Measurements from ENCODE around the gene CAB39. TPM values are rescaled to one million over a fixed set of nuclear protein-coding genes. Genes with fewer than 3 reads are reported as not detected.

CAB39 gene
- total RNA-seq, 4 donors from 2014 or later, result 61.2 to 110 (median 90.3) TPM

GRCh38 chr2:230828272-230828961 is 115.8 kb downstream of the CAB39 start:
- no peak for DNase-seq (ENCODE audit: low spot score)
- TF ChIP-seq CTCF (IDR thresholded peaks at IDR 0.05), result no peak
- no peak for ATAC-seq (ENCODE audit: low FRiP score)

- no peak for DNase-seq (ENCODE audit: low spot score)
- TF ChIP-seq CTCF (IDR thresholded peaks at IDR 0.05), result no peak
- ATAC-seq (ENCODE audit: low FRiP score), result no peak
Observed at GRCh38 chr2:230829293-230829692, 116.7 kb downstream of the CAB39 start.

- DNase-seq (ENCODE audit: low spot score) (no peak), ATAC-seq (ENCODE audit: low FRiP score) (no peak)
- TF ChIP-seq CTCF (IDR thresholded peaks at IDR 0.05), result no peak
Observed at GRCh38 chr2:230829959-230830358, 117.3 kb downstream of the CAB39 start.

- ATAC-seq (ENCODE audit: low FRiP score), result no peak
- no peak for DNase-seq (ENCODE audit: low spot score)
- no peak for TF ChIP-seq CTCF (IDR thresholded peaks at IDR 0.05)
Observed at GRCh38 chr2:230830428-230830827, 117.8 kb downstream of the CAB39 start.

GRCh38 chr2:230840301-230840700 is 127.7 kb downstream of the CAB39 start:
- no peak for TF ChIP-seq CTCF (IDR thresholded peaks at IDR 0.05)
- ATAC-seq (ENCODE audit: low FRiP score), result no peak
- no peak for DNase-seq (ENCODE audit: low spot score)

GRCh38 chr2:230842473-230842872 is 129.8 kb downstream of the CAB39 start:
- no peak for ATAC-seq (ENCODE audit: low FRiP score)
- no peak for DNase-seq (ENCODE audit: low spot score)
- no peak for TF ChIP-seq CTCF (IDR thresholded peaks at IDR 0.05)

- ATAC-seq (ENCODE audit: low FRiP score), result no peak
- no peak for DNase-seq (ENCODE audit: low spot score)
- TF ChIP-seq CTCF (IDR thresholded peaks at IDR 0.05), result no peak
Observed at GRCh38 chr2:230843132-230843531, 130.5 kb downstream of the CAB39 start.

Data from omental fat pad (tissue), 4 donors.